ENCODE results near the gene NWD2. TPM values are rescaled to one million over a fixed set of nuclear protein-coding genes. Genes with fewer than 3 reads are reported as not detected.

NWD2 gene
- total RNA-seq, 2 donors from 2014 or later, result not detected

DNA sequence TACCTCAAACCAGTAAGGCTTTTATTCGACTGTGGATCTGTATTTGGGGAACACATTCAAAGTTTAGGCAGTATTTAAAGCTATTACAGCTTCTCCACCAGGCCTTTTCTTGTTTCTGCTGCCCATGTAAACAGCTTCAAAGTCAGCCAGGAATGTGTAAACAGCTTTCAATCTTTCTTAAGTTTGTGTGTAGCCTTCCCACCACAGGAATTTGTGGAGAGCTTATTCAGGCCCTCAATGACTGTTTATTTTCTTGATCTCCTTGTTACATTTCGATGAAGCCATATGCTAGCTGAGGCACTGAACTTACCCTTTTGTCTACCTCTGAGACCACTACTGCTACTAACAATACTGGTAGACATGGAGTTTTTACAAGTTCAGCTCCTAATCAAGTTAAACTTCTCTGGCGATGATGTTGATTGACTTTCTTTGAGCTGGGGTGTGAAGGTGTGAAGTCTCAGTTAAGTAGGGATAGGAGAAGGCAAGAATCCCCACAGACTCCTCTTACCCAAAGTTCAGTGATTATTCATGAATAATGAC is 72.6 kb downstream of the NWD2 start:
- WGBS, 2 experiments (ENCODE audit: insufficient coverage in 1 of 2, insufficient read length in 1 of 2), result 39 to 60% methylated on average over 1 to 3 of the region's 3 CpGs
- Mint-ChIP-seq H3K36me3 (ENCODE audit: low read depth) (peaks cover 4% of the 10 kb centered on the region), H3K4me1 (peaks cover 7% of the 10 kb centered on the region), H3K9me3 (peaks cover 21% of the 10 kb centered on the region), H3K27me3 (ENCODE audit: insufficient read depth) (peaks cover 11% of the 10 kb centered on the region), H3K27ac (peak overlapping the region; percentile 4), H3K4me3 (no peak overlapping the region)
- TF ChIP-seq, protein P1, sequence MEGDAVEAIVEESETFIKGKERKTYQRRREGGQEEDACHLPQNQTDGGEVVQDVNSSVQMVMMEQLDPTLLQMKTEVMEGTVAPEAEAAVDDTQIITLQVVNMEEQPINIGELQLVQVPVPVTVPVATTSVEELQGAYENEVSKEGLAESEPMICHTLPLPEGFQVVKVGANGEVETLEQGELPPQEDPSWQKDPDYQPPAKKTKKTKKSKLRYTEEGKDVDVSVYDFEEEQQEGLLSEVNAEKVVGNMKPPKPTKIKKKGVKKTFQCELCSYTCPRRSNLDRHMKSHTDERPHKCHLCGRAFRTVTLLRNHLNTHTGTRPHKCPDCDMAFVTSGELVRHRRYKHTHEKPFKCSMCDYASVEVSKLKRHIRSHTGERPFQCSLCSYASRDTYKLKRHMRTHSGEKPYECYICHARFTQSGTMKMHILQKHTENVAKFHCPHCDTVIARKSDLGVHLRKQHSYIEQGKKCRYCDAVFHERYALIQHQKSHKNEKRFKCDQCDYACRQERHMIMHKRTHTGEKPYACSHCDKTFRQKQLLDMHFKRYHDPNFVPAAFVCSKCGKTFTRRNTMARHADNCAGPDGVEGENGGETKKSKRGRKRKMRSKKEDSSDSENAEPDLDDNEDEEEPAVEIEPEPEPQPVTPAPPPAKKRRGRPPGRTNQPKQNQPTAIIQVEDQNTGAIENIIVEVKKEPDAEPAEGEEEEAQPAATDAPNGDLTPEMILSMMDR (conservative IDR thresholded peaks at IDR 0.05), result no peak
- Histone ChIP-seq H3K27me3 (ENCODE audit: control insufficient read depth, insufficient read depth, low read length, poor library complexity, severe bottlenecking) (no peaks in the 10 kb centered on the region), H3K27ac (ENCODE audit: low read depth, low read length) (no peak overlapping the region), H3K9me3 (ENCODE audit: control insufficient read depth, low read length) (peaks cover 32% of the 10 kb centered on the region), H3K9ac (ENCODE audit: extremely low read depth, low read length, poor library complexity, severe bottlenecking) (no peak overlapping the region), H3K4me1 (ENCODE audit: control insufficient read depth, insufficient read depth, low read length) (peaks cover 8% of the 10 kb centered on the region), H3K4me3 (ENCODE audit: low read length) (peak overlapping the region; percentile 53), H3K36me3 (ENCODE audit: control insufficient read depth, insufficient read depth, low read length) (no peaks in the 10 kb centered on the region)
- DNase-seq, result peak; percentile 56

DNA sequence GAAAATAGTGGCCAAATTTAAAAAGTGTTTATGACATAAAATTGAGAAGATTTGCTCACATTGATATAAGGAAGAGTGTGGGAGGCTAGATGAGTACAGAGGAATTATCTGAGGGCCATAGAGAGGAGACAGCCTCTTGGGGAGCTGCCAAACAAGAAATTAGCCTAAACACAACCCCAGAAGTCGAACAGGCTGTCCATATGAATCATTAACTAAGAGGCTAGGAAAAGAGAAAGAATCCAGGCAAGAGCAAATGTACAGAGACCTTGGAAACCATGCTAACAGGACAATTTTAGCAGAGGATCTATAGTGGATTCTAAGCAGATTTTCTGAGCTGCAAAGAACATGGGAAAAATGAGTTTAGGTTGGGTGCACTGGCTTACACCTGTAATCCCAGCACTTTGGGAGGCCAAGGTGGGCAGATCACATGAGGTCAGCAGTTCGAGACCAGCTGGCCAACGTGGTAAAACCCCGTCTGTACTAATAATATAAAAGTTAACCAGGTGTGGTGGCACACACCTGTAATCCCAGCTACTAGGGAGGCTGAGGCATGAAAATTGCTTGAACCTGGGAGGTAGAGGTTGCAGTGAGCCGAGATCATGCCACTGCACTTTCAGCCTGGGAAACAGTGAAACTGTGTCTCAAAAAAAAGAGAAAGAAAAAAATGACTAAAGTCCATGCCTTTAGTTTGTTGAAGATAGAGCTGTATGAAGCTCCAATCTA is 76.1 kb downstream of the NWD2 start:
- Histone ChIP-seq H3K4me1 (ENCODE audit: control insufficient read depth, insufficient read depth, low read length) (peaks cover 8% of the 10 kb centered on the region), H3K36me3 (ENCODE audit: control insufficient read depth, insufficient read depth, low read length) (no peaks in the 10 kb centered on the region), H3K4me3 (ENCODE audit: low read length) (no peak overlapping the region), H3K9ac (ENCODE audit: extremely low read depth, low read length, poor library complexity, severe bottlenecking) (no peak overlapping the region), H3K27me3 (ENCODE audit: control insufficient read depth, insufficient read depth, low read length, poor library complexity, severe bottlenecking) (no peaks in the 10 kb centered on the region), H3K27ac (ENCODE audit: low read depth, low read length) (no peak overlapping the region), H3K9me3 (ENCODE audit: control insufficient read depth, low read length) (peaks cover 10% of the 10 kb centered on the region)
- Mint-ChIP-seq H3K27ac (no peak overlapping the region), H3K36me3 (ENCODE audit: low read depth) (no peaks in the 10 kb centered on the region), H3K4me1 (peaks cover 12% of the 10 kb centered on the region), H3K9me3 (peaks cover 8% of the 10 kb centered on the region), H3K27me3 (ENCODE audit: insufficient read depth) (peaks cover 9% of the 10 kb centered on the region), H3K4me3 (no peak overlapping the region)
- no peak for DNase-seq
- WGBS, 2 experiments (ENCODE audit: insufficient coverage in 1 of 2, insufficient read length in 1 of 2), result 81 to 86% methylated on average over 4 to 5 of the region's 5 CpGs
- TF ChIP-seq, protein P1 (conservative IDR thresholded peaks at IDR 0.05), result no peak

DNA sequence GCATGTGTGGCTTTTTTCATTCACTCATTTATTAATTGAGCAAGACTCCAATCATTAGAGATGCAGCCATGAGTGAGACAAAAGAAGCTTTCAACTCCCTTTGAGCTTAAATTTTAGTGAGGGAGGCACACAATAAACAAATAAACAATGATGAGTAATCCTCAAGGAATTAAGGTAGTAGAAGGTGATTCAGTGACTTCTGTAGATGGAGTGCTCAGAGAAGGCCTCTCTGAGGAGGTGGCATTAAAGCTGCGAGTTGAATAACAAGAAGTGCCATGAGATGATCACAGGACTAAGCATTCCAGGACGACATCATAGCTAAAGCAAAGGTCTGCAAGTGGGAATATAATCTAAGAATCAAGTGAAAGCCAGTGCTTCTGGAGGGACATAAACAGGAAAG is 77.6 kb downstream of the NWD2 start:
- no peaks in the 10 kb centered on the region for H3K36me3 Mint-ChIP-seq (ENCODE audit: low read depth)
- H3K9me3 ChIP-seq (ENCODE audit: control insufficient read depth, low read length), result no peaks in the 10 kb centered on the region
- H3K27me3 Mint-ChIP-seq (ENCODE audit: insufficient read depth), result peaks cover 9% of the 10 kb centered on the region
- WGBS, 2 experiments (ENCODE audit: insufficient coverage in 1 of 2, insufficient read length in 1 of 2), result 54 to 74% methylated on average over 2 of the region's 2 CpGs
- no peak overlapping the region for H3K9ac ChIP-seq (ENCODE audit: extremely low read depth, low read length, poor library complexity, severe bottlenecking)
- TF ChIP-seq, protein P1 (conservative IDR thresholded peaks at IDR 0.05), result no peak
- no peak overlapping the region for H3K4me3 Mint-ChIP-seq
- H3K4me3 ChIP-seq (ENCODE audit: low read length), result no peak overlapping the region
- no peaks in the 10 kb centered on the region for H3K27me3 ChIP-seq (ENCODE audit: control insufficient read depth, insufficient read depth, low read length, poor library complexity, severe bottlenecking)
- no peak overlapping the region for H3K27ac Mint-ChIP-seq
- H3K27ac ChIP-seq (ENCODE audit: low read depth, low read length), result no peak overlapping the region
- H3K4me1 ChIP-seq (ENCODE audit: control insufficient read depth, insufficient read depth, low read length), result peaks cover 4% of the 10 kb centered on the region
- H3K36me3 ChIP-seq (ENCODE audit: control insufficient read depth, insufficient read depth, low read length), result no peaks in the 10 kb centered on the region
- peaks cover 10% of the 10 kb centered on the region for H3K4me1 Mint-ChIP-seq
- no peaks in the 10 kb centered on the region for H3K9me3 Mint-ChIP-seq
- no peak for DNase-seq
